PC-9 (cell line): ENCODE results near the gene AIF1L. TPM values are rescaled to one million over a fixed set of nuclear protein-coding genes. Genes with fewer than 3 reads are reported as not detected.

Experiments used
- BruUV-seq: library from RNA; stranded (reverse); fragments of 400-500 nt; replicated peaks from 2 replicates; lab custom pipeline; 2021; lab: Mats Ljungman, UMichigan
- CTCF ChIA-PET: fragments of 300-600 bp; sonication (Branson Sonifier 250); formaldehyde crosslinking; loops from one replicate; lab custom pipeline; 2022; ENCODE audit warnings: antibody characterized with exemption; lab: Charles Lee
- POLR2A ChIA-PET: fragments of 300-600 bp; sonication (Branson Sonifier 250); formaldehyde crosslinking; loops from one replicate; lab custom pipeline; 2022; ENCODE audit warnings: antibody characterized with exemption; ENCODE audit not compliant: unreplicated experiment; lab: Charles Lee
- DNase-seq, 2 experiments: peaks; one replicate each; pipeline versions ENCODE4 v3.0.0 to v3.0.0-alpha.2; 2015 to 2022; ENCODE audit warnings: mixed read lengths in 1 of 2
- H2AFZ ChIP-seq: fragments of 200-600 bp; sonication (generic); 2 replicates; pipeline ENCODE4 v1.8.1; 2017; ENCODE audit warnings: antibody characterized with exemption
- H3F3A ChIP-seq: fragments of 200-600 bp; sonication (generic); 2 replicates; pipeline ENCODE4 v1.8.1; 2017; ENCODE audit warnings: antibody characterized with exemption, mild to moderate bottlenecking, low read depth; ENCODE audit not compliant: insufficient read depth
- H3K27ac ChIP-seq: fragments of 200-600 bp; sonication (generic); 2 replicates; pipeline ENCODE4 v1.6.1; 2016; ENCODE audit warnings: mixed run types
- H3K27me3 ChIP-seq: fragments of 200-600 bp; sonication (generic); 2 replicates; pipeline ENCODE4 v1.6.1; 2016; ENCODE audit warnings: low read depth, mixed run types; ENCODE audit not compliant: insufficient read depth
- H3K36me3 ChIP-seq: fragments of 200-600 bp; sonication (generic); 2 replicates; pipeline ENCODE4 v1.6.1; 2016; ENCODE audit warnings: low read depth, mixed run types
- H3K4me1 ChIP-seq: fragments of 200-600 bp; sonication (generic); replicated peaks from 2 replicates; pipeline ENCODE4 v1.6.1; 2016; ENCODE audit warnings: mixed run types; ENCODE audit not compliant: insufficient read depth
- H3K4me2 ChIP-seq: fragments of 200-600 bp; sonication (generic); 2 replicates; pipeline ENCODE4 v1.6.1; 2017; ENCODE audit warnings: mixed run types
- H3K4me3 ChIP-seq: fragments of 200-600 bp; sonication (generic); 2 replicates; pipeline ENCODE4 v1.6.1; 2016; ENCODE audit warnings: mixed run types
- H3K79me2 ChIP-seq: fragments of 200-600 bp; sonication (generic); 2 replicates; pipeline ENCODE4 v1.6.1; 2017; ENCODE audit warnings: low read depth, mixed run types
- H3K9me2 ChIP-seq: fragments of 200-600 bp; sonication (generic); 2 replicates; pipeline ENCODE4 v1.8.1; 2017; ENCODE audit warnings: mild to moderate bottlenecking; ENCODE audit not compliant: insufficient read depth
- H3K9me3 ChIP-seq: fragments of 200-600 bp; sonication (generic); 2 replicates; pipeline ENCODE4 v1.8.1; 2016; ENCODE audit warnings: low read depth; ENCODE audit not compliant: insufficient read depth
- H4K20me1 ChIP-seq: fragments of 200-600 bp; sonication (generic); 2 replicates; pipeline ENCODE4 v1.8.1; 2017; ENCODE audit not compliant: insufficient read depth
- EZH2 ChIP-seq: fragments of 200-600 bp; sonication (generic); IDR thresholded peaks from 2 replicates; pipeline ENCODE4 v1.8.0; 2017; ENCODE audit warnings: antibody characterized with exemption, low read depth
- intact Hi-C: fragments of 100-400 bp; cut with micrococcal nuclease; formaldehyde crosslinking; loops from one replicate; pipeline ENCODE4 v1.10.0; 2022; ENCODE audit not compliant: unreplicated experiment
- total RNA-seq: library from RNA; stranded (reverse); gene quantifications from 2 replicates; pipeline ENCODE4 v1.2.3, GENCODE V29; 2021
- TF ChIP-seq, protein P1 (sequence below): fragments of 200-600 bp; sonication (generic); conservative IDR thresholded peaks from 2 replicates; pipeline ENCODE4 v1.6.1; 2017; ENCODE audit warnings: mixed run types, antibody characterized with exemption, mild to moderate bottlenecking, moderate library complexity

AIF1L gene
- total RNA-seq, 1 experiment from 2014 or later: 87.3 TPM

DNA sequence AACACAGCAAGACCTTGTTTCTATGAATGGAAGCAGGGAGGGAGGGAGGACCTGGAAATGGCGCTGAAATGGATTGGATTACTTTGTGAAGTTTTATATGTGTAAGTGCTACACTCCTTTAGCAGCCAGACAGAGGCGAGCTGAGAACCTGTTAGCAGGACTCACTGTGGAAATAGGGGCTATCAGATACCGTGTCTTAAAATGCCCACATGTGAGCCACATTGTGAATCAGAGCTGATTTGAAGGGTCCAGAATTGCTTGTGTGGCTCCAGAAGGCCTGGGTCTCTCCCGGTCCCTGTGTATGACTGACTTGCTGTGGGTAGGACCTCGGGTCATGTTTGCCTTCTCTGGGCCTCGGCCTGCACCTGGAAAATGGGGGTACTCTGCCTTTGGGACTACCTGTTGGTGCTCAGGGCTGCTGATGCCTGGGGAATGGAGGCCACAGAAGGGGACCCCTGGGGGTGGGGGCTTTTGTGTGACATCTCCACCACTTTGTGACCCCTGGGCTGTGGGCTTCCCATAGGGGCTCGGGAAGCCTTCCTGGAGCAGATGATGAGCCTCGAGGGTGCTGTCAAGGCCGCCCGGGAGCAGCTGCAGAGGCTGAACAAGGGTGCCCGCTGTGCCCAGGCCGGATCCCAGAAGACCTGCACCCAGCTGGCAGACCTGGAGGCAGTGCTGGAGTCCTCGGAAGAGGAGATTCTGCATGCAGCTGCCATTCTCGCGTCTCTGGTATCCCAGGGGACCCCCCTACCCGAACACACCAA is 24.0 kb upstream of the AIF1L start:
- H3K27ac ChIP-seq: no peak overlapping the region
- BruUV-seq: no TSS peak
- H3K4me1 ChIP-seq: no peaks in the 10 kb centered on the region
- peaks cover 7% of the 10 kb centered on the region; the same call in 1 of the 2 replicates for H3K27me3 ChIP-seq
- DNase-seq: no peak
- no peaks in the 10 kb centered on the region for H4K20me1 ChIP-seq
- H3K36me3 ChIP-seq: no peaks in the 10 kb centered on the region
- H3K9me3 ChIP-seq: no peaks in the 10 kb centered on the region
- no peak overlapping the region for H3K4me2 ChIP-seq
- no peaks in the 10 kb centered on the region for H3F3A ChIP-seq
- TF ChIP-seq, protein P1, sequence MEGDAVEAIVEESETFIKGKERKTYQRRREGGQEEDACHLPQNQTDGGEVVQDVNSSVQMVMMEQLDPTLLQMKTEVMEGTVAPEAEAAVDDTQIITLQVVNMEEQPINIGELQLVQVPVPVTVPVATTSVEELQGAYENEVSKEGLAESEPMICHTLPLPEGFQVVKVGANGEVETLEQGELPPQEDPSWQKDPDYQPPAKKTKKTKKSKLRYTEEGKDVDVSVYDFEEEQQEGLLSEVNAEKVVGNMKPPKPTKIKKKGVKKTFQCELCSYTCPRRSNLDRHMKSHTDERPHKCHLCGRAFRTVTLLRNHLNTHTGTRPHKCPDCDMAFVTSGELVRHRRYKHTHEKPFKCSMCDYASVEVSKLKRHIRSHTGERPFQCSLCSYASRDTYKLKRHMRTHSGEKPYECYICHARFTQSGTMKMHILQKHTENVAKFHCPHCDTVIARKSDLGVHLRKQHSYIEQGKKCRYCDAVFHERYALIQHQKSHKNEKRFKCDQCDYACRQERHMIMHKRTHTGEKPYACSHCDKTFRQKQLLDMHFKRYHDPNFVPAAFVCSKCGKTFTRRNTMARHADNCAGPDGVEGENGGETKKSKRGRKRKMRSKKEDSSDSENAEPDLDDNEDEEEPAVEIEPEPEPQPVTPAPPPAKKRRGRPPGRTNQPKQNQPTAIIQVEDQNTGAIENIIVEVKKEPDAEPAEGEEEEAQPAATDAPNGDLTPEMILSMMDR: no peak
- TF ChIP-seq EZH2: no peak
- H3K4me3 ChIP-seq: no peak overlapping the region
- no peak overlapping the region for H2AFZ ChIP-seq
- H3K9me2 ChIP-seq: no peaks in the 10 kb centered on the region
- H3K79me2 ChIP-seq: no peaks in the 10 kb centered on the region
- ChIA-PET POLR2A (no interaction called here), CTCF (no interaction called here)
- intact Hi-C loops: no loop called here

DNA sequence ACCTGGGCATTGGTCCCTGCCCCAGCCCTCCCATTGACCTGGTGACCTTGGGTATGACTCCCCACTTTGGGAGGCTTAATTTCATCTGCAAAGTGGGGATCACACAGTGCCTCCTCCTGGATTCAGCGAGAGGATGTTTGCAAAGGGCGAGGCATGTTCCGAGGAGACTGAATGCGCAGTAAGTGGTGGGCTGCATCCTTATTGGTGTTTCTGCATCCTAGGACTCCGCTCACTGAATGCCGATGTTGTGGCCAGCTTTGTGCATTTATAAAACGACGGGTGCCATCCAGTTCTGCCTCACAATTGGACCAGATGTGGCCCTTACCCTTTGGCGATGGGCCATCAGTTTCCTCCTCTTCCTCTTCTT is 23.5 kb upstream of the AIF1L start:
- CTCF ChIA-PET: no interaction called here
- POLR2A ChIA-PET: interaction anchor here (0.6 kb wide), 1 partner anchor 345 kb away, joined by 6 read pairs; no protein-coding TSS in a partner anchor
- TF ChIP-seq EZH2: no peak
- TF ChIP-seq, protein P1: no peak

DNA sequence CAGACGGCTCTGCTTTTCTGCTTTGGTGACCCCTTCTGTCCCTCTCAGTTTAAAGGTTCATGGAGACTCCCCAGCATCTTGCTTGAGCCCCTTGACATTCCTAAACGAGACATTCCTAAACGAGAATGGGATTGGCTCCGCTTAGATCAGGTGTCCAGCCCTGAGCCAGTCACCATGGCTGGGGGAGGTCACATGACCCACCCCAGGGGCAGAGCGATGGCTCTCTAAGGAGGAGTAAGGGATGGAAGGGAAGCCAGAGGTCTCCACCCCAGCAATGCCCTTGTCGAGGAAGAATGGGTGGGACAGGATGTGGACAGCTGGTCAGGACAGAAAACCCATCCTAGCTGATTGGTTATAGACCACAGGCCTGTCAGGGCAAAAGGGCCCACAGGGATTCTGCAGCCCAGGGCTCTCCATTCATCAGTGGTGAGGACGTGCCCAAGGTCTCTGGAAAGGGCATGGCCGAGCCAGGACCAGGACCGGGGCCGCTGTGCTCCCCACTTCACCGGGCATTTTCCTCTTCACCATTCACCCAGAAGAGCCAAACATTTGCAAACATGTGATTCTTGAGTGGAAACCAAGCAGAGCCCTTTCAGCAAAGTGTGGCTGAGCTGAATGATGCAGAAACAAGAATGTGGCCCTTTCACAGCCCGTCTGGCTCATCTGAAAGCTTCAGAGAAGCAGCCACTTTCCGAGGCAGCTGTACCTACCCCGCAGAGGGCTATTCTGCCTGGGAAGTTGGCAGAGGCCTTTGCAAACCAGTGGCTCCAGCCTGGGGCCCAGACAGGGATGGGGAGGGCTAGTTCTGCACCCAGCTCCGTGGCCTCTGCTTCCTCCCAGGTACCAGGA is 19.8 kb upstream of the AIF1L start:
- Histone ChIP-seq H3K9me2 (no peaks in the 10 kb centered on the region), H3F3A (peaks cover 14% of the 10 kb centered on the region), H3K27me3 (no peaks in the 10 kb centered on the region), H3K79me2 (no peaks in the 10 kb centered on the region), H3K36me3 (no peaks in the 10 kb centered on the region), H3K4me3 (no peak overlapping the region), H3K27ac (no peak overlapping the region), H4K20me1 (no peaks in the 10 kb centered on the region), H3K9me3 (no peaks in the 10 kb centered on the region), H3K4me1 (peaks cover 18% of the 10 kb centered on the region), H3K4me2 (no peak overlapping the region), H2AFZ (no peak overlapping the region)
- ChIA-PET CTCF (interaction anchor here (0.6 kb wide), 1 partner anchor 35 kb away, joined by 3 read pairs; no protein-coding TSS in a partner anchor), POLR2A (no interaction called here)
- BruUV-seq: no TSS peak
- TF ChIP-seq EZH2: no peak
- TF ChIP-seq, protein P1: no peak
- no peak for DNase-seq
- intact Hi-C loops: no loop called here

More for the DNA sequence above, 23.5 kb upstream of the AIF1L start:
- no peak overlapping the region for H3K27ac ChIP-seq
- no TSS peak for BruUV-seq
- no peaks in the 10 kb centered on the region for H3K9me3 ChIP-seq
- H3K27me3 ChIP-seq: peaks cover 3% of the 10 kb centered on the region; the same call in 1 of the 2 replicates
- no peak overlapping the region for H2AFZ ChIP-seq
- H3K4me3 ChIP-seq: no peak overlapping the region
- no peaks in the 10 kb centered on the region for H3K79me2 ChIP-seq
- no peaks in the 10 kb centered on the region for H3F3A ChIP-seq
- no peaks in the 10 kb centered on the region for H3K36me3 ChIP-seq
- no peaks in the 10 kb centered on the region for H4K20me1 ChIP-seq
- H3K4me2 ChIP-seq: no peak overlapping the region
- no peak for DNase-seq
- no peaks in the 10 kb centered on the region for H3K4me1 ChIP-seq
- intact Hi-C loops: no loop called here
- H3K9me2 ChIP-seq: no peaks in the 10 kb centered on the region
